Left ventricle myocardium superior (tissue), 1 donor: ENCODE results near the gene PRPF19. TPM values are rescaled to one million over a fixed set of nuclear protein-coding genes. Genes with fewer than 3 reads are reported as not detected.
A peak's percentile ranks its signal among the peaks of the same experiment; 100 is the strongest.
"Not testable (repeated sequence)": the region's sequence is repeated elsewhere in the genome, so short reads cannot be mapped to it uniquely, and the experiment has no call there.

ENCODE experiments used
- ATAC-seq: fragments of 200-7000 bp; cut with Tn5 transposase; one replicate; pipeline ENCODE4 v1.9.1; 2020; ENCODE audit warnings: mild to moderate bottlenecking, moderate library complexity
- DNase-seq: peaks from one replicate; pipeline ENCODE4 v3.0.0-alpha.2; 2020
- intact Hi-C: fragments of 100-400 bp; cut with micrococcal nuclease; formaldehyde crosslinking; loops from one replicate; pipeline ENCODE4 v1.11.0; 2022
- total RNA-seq: library from RNA; stranded (reverse); fragmentation: NEBNext Ultra II Directional; extraction: Animal tissue kit (Norgen Biotek cat#: 25700); gene quantifications from one replicate; pipeline ENCODE4 v1.2.1, GENCODE V29; 2021
- donor health status: DM: no; HTN: yes; CAD: no; lungs with severe emphysema.

The PRPF19 gene
- total RNA-seq, 1 donor from 2014 or later, result 41.5 TPM

DNA sequence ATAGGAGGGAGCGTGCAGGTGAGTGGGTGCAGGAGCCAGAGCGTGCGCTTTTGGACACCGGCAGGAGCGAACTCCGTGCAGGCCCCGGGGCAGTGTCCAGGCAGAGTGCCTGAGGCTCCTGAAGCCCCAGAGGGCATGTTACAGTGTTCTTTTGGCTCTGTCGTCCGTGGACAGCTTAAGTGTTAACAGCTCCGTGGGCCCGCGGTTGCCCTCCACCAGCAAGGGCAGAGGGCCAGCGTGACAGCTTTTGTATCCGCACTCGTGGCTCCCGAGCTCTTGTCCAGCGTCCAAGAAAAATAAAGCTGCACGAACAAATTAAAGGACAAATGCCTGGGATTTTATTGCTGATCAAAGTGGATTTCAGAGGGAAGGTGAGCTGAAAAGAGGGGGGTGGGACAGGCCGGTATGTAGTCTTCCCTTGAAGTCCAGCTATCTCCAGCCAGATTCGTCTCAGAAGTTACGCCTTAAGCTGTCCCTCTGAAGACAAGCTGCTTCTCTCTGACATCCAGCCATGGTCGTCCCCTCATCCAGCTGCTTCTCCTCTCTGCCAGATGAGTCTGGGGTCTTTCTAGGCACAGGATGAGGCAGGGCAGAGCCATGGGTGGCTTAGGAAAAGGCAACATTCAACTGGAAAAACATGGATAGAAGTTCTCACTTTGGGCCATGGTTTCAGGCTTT lies 6.6 kb upstream of the PRPF19 start:
- intact Hi-C loops, result no loop called here
- ATAC-seq, result no peak
- peak; percentile 49 for DNase-seq

DNA sequence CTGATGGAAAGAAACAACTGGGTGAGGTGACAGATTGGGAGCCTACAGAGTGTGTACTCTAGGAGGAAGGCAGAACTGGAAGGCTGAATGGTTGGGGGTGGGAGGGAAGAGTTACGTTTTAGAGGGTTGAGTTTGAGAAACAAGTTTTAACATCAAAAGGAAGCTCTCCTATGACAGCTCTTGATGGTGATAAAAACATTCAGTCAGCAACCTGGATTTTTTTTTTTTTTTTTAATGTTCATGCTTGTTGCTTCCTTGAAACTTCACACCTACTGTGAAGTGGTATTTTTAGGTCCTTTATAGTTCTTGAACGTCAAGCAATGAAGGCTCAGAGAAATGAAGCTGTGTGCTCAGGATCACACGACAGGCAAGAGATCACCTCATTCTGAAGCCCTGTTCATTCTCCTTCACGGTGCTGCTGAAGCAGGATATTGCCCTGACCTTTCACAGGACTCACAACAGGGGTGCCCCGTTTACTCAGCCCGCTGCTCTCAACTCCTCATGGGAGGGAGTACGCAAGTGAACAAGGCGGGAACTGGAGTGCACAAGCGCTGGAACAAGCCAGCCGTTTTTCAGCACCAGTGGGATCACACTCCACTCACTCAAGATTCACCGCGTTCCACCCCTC lies 6.0 kb upstream of the PRPF19 start:
- no peak for DNase-seq
- ATAC-seq, result no peak
- intact Hi-C loops, result no loop called here

DNA sequence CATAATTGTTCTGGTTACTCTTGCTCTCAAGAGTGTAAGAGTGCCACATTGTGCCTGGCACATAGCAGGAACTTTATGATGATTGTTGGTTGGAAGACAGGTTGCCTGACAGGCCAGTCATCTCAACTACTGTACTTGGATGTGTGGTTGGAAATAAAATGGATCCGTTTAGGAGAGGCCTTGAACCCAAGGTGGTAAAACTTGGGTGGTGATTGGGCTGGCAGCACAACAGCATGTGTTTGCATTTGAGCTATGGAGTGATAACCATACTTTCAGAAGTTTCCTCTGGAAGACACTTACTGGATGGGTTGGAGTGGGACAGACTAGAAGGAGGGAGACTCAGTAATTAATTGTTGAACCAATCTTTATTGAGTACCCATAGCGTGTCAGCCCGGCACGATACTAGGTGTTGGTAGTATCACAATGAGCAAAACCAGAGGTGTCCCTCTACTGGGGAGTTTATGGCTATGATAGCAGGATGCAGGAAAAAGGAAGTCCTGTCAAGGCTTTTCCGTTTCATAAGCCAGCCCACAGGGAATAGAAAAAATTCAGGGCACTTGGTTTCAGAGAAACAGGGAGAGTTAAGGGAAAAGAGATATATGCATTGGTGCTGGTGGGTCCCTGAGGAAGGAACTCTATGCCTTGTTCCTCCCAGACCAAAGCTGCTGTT lies 4.5 kb upstream of the PRPF19 start:
- DNase-seq (no peak), ATAC-seq (no peak)
- intact Hi-C loops, result no loop called here

DNA sequence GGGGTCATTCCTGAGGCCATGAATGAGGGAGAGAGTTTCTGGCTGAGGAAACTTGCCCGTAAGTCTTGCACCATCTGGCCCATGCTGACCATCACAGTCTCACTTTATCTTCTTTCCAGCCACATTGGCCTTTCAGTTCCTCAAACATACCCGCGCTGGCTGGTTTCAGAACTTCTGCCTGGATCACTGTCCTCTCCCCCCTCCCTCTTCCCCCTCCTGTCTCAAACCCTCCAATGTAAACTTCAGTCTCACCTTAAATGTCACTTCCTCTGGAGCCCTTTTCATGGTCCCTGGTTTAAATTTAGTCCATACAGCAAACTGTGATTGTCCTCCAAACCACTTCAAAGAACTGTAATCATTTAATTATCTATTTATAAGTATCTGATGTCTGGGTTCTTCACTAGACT lies 3.9 kb upstream of the PRPF19 start:
- intact Hi-C loops, result no loop called here
- ATAC-seq (no peak), DNase-seq (no peak)

DNA sequence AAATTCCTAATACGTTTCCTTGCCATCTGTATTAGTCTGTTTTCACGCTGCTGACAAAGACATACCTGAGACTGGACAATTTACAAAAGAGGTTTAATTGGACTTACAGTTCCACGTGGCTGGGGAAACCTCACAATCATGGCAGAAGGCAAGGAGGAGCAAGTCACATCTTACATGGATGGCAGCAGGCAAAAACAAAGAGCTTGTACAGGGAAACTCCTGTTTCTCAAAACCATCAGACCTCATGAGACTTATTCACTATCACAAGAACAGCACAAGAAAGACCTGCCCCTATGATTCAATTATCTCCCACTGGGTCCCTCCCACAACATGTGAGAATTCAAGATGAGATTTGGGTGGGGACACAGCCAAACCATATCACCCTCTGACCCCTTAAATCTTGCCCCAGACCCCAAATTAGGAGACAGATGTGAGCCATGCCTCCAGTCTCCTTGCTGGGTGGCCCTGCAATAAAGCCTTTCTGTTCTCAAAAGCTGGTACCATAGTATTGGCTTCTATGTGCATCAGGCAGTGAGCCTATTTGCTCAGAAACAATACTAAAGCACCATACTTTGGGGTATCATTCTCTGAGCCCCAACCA lies 3.4 kb upstream of the PRPF19 start:
- DNase-seq, ATAC-seq, intact Hi-C loops: not testable (repeated sequence)

DNA sequence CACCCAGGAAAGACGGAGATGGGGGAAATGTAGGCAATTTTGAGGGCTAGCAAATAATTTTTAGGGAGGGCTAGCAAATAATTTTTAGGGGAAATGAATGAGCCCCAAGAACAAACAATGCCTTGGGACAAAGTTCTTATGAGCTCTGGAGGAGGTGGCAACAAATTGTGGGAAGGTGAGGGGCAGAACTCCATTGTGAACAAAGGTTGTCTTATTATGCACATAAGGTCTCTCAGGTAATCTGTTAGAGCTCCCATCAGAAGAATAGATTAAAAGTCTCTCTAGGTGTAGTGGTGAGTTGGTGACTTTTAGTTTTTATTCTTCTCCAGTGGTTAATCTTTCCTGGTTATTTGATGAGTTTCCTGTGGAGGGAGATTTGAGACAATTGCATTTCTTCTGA lies 2.4 kb upstream of the PRPF19 start:
- DNase-seq (no peak), ATAC-seq (no peak)
- intact Hi-C loops, result no loop called here

- DNase-seq, result no peak
- no peak for ATAC-seq
- intact Hi-C loops, result no loop called here
Measured at GRCh38 chr11:60905551-60906113, 753 bp downstream of the PRPF19 start.

DNA sequence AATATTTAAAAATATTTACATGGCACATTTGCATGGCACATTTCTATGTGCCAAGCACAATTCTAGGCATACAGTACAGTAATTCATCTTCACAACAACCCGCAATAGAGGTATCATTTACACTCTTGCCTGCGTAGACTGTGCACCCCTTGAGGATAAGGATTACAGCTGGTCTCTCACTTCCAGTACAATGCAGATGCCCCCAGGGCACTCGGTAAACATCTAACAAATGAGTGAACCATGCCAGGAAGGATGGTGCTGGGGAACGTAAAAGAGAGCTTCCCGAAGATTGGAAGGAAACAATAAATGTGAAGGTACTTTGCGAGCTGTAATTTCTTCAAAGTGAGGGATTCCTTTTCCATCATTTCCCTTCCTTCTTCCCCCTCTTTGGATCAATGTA lies 1.3 kb downstream of the PRPF19 start:
- intact Hi-C loops, result no loop called here
- ATAC-seq (no peak), DNase-seq (no peak)

DNA sequence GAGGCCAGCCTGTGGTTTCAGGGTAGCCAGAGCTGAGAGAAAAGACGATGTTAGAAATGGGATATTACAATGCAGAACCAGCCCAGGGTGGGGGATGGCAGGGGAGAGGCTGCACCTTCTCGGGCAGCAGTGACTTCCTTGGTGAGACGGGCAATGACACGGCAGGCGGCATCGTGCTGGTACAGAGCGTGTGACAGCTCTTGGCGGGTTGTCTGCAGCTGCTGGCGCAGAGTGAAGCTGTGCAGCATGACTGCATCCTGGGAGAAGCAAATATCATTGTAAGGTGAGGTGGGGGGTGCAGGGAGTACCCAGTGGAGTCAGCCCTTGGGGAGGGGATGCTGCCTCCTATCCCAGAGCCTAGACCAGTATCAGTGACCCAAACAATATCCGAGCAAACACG lies 3.8 kb downstream of the PRPF19 start:
- no peak for ATAC-seq
- intact Hi-C loops, result loop anchor here (5.0 kb wide), 1 partner anchor 70 kb away; no protein-coding TSS in a partner anchor
- no peak for DNase-seq

DNA sequence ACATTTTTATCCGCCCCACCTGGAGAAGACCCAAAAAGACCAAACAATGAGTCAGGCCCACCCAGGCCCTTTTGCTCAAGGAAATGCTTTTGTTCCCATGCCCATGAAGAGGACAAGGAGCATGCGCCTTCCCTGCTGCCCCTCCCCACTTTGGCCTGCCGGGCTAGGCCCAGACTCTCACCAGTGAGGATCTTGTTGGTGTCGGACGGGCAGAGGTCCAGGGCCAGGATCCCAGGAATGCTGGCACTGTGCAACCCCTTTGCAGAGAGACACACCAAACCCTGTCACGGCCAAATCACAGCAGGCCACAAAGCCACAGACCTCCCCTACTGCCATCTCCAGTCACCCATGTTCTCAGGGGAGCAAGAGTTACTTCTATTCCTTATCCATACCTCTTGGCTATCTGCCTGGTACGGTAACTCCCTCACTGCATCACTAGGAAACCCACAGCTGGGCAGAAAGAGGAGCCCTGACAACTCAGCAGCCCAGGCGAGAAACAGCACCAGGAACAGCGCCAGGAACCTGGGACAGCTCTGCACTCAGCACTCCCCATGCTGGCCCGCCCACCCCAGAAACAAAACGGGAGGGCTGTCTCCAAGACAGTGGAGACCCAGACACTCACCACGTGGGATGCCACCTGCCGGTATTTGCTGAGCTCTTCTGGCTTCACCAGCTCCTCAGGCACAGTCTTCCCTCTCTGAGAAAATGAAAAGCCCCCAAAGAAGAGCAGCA lies 5.5 kb downstream of the PRPF19 start:
- peak; percentile 34 for ATAC-seq
- peak; percentile 48 for DNase-seq
- intact Hi-C loops, result loop anchor here (5.0 kb wide), 1 partner anchor 69 kb away; no protein-coding TSS in a partner anchor

DNA sequence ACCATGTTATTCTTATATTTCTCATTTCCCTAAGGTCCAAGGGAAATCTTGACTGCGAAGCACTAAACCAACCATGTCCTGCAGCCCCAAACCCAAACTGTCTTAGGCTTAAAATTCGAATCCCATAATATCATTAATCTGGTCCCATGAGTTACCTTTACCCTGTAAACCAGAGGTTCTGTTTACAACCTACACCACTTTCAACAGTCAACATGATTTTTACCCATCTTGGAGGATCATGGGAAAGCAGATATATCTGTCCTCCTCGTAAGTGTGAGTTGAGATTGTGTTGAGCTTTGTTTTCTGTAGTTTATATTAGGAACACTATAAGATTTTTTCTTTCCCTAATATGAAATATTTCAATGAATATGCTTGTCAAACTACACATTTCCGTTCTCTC lies 6.4 kb downstream of the PRPF19 start:
- intact Hi-C loops, result loop anchor here (5.0 kb wide), 1 partner anchor 68 kb away; no protein-coding TSS in a partner anchor
- ATAC-seq (no peak), DNase-seq (no peak)

DNA sequence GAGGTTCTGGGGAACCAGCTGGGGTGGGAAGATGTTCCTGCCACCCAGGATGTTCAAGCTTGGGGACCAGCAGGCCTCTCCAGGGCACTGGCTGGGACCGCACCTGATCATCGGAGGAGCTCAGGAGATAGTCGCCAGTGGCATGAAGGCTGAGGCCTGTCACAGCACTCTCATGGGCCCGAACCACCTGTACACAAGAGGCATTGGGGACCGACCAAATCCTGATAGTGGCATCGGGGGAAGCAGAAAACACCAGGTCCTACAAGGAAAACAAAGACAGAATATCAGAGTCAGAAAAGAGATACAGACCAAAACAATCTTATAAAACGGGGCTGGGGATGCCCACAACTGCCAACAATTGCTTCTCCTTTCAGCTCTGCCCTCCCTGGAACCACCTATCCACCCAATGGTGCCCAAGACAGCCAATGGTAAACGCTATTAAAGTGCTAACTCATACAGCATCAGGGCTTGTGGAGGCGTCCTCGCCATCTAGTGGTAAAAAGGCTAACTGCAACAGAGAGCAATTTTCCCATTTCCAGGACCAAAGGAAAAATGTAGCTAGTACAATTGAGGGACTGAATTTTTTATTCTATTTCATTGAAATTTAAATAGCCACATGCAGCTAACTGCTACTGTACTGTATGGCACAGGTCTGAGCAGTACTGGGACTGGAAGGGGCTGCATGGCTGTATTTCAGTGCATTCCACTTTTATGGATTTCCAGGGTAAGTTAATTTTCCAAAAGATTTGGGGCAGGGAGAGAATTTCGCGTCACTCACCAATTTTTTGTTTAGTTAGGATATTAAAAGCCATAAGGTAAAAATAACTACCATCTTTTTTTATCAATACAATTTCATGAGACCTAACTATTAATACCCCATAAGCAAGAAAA lies 7.1 kb downstream of the PRPF19 start:
- ATAC-seq, result peak; percentile 71
- DNase-seq, result no peak
- intact Hi-C loops, result no loop called here

DNA sequence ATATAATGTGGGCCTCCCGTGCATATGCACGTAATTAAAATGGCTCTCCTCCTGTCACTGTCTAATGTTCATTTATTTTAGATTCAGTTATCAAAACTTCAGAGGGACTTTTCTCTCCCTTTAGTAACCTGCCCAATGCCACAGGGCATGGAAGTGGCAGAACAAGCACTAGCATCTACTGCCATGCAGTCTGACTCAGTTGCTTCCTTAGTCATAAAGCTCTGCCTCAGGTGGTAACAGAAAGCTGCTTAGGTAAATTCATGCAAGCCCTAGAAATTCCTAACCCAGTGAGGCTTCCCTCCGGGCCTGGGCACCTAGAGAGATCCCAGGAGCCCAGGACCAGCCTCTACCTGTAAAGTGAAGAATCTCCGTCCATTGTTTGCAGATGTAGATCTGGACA lies 8.9 kb downstream of the PRPF19 start:
- ATAC-seq (no peak), DNase-seq (no peak)
- intact Hi-C loops, result no loop called here

GRCh38 chr11:60895687-60896086 lies 10.7 kb downstream of the PRPF19 start:
- ATAC-seq (no peak), DNase-seq (no peak)
- intact Hi-C loops, result no loop called here

DNA sequence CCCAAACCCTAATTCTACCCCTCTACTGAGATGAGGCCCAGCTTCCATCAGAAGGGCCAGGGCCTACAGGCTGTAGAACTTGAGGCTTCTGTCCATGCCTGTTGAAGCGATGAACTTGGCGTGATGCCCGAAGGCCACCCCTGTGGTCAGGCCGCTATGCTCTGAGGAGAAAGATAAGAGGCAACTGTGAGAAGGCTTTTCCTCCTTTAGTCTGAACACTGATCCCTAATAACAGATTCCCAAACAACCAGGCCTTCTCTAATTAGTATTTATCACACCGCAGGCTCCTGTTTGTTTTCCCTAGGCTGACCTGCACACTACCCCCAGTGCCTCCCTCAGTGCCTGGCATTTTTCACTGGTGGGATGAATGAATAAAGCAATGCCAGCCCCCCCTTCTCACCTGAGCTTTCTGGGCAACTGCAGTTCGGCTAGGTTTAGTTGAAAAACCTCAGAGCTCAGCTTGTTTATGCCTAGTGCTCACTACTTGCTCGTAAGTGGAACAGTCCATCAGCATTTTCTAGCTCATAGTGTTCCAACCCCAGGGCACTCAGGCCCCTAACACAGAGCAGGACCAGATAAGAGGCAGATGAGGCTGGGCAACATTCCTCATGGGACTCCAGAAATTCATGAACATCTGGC lies 15.2 kb downstream of the PRPF19 start:
- intact Hi-C loops, result no loop called here
- ATAC-seq (peak; percentile 42), DNase-seq (peak; percentile 59)

- intact Hi-C loops, result no loop called here
- ATAC-seq, result peak; percentile 60
- no peak for DNase-seq
Measured at GRCh38 chr11:60890696-60891095, 15.7 kb downstream of the PRPF19 start.

DNA sequence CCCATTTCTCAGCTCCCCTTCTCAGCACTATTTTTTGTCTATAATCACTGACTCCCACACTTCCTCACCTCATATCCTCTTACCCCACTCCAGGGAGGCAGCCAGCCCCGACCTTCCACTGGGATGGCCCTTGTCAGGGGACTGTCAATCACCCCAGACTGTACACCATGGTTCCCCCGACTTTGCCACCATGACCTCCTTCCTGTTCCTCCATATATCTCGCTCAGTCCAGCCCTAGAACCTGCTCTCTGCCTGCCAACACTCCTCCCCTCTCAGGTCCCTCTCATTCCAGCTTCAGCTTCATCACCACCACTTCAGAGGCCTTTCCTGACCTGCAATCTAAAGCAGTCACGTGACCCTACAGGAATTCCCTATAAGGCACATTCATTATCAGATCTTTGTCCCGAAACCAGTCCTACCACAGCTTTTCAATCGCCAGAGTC lies 16.5 kb downstream of the PRPF19 start:
- no peak for DNase-seq
- no peak for ATAC-seq
- intact Hi-C loops, result no loop called here

- ATAC-seq (peak; percentile 86), DNase-seq (no peak)
- intact Hi-C loops, result no loop called here
Measured at GRCh38 chr11:60887556-60887955, 18.8 kb downstream of the PRPF19 start.
